Lower lobe of right lung (tissue), 2 donors: ENCODE data around the gene KRTAP2-2. TPM values are rescaled to one million over a fixed set of nuclear protein-coding genes. Genes with fewer than 3 reads are reported as not detected.
"Not testable (repeated sequence)": the region's sequence is repeated elsewhere in the genome, so short reads cannot be mapped to it uniquely, and the experiment has no call there.

Experiments used
- ATAC-seq, 2 donors: fragments of 200-7000 bp; cut with Tn5 transposase; one replicate each; pipeline ENCODE4 v1.9.1; 2020 to 2022; ENCODE audit warnings: mild to moderate bottlenecking in 2 of 2, moderate library complexity in 2 of 2
- DNase-seq: peaks from one replicate; pipeline ENCODE4 v3.0.0-alpha.2; 2020
- H3K27ac ChIP-seq: fragments of 200-600 bp; one replicate; pipeline ENCODE4 v1.8.0; 2022
- H3K27me3 ChIP-seq: fragments of 200-600 bp; one replicate; pipeline ENCODE4 v1.8.0; 2022; ENCODE audit warnings: low read depth
- H3K36me3 ChIP-seq: fragments of 200-600 bp; one replicate; pipeline ENCODE4 v1.8.0; 2022; ENCODE audit warnings: mild to moderate bottlenecking
- H3K4me1 ChIP-seq: fragments of 200-600 bp; one replicate; pipeline ENCODE4 v1.8.0; 2022
- H3K4me3 ChIP-seq: fragments of 200-600 bp; one replicate; pipeline ENCODE4 v1.8.0; 2022; ENCODE audit warnings: mild to moderate bottlenecking
- H3K9me3 ChIP-seq: fragments of 200-600 bp; one replicate; pipeline ENCODE4 v1.8.0; 2022
- intact Hi-C: fragments of 100-400 bp; cut with DNase I; formaldehyde crosslinking; loops from one replicate; pipeline ENCODE4 v1.11.0; 2022
- total RNA-seq: library from RNA; stranded (reverse); fragmentation: NEBNext Ultra II Directional; extraction: Animal tissue kit (Norgen Biotek cat#: 25700); gene quantifications from one replicate; pipeline ENCODE4 v1.2.1, GENCODE V29; 2021
- TF ChIP-seq, protein P1 (sequence below): fragments of 200-600 bp; IDR thresholded peaks from one replicate; pipeline ENCODE4 v1.8.0; 2022; ENCODE audit warnings: antibody characterized with exemption, mild to moderate bottlenecking
- donor health status: DM: no; HTN: yes; CAD: no; lungs with severe emphysema.

The KRTAP2-2 gene
- total RNA-seq, 1 donor from 2014 or later: not detected

DNA sequence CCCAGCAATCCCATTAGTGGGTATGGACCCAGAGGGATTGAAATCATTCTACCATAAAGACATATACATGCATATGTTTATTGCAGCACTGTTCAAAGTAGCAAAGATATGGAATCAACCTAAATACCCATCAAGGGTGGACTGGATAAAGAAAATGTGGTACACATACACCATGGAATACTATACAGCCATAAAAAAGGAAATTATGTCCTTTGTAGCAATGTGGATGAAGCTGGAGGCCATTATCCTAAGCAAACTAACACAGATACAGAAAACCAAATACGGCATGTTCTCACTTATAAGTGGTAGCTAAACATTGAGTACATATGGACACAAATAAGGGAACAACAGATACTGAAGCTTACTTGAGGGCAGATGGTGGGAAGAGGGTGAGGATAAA, 2.5 kb upstream of the KRTAP2-2 start:
- no peak overlapping the region for H3K27ac ChIP-seq
- intact Hi-C loops: no loop called here
- H3K4me3 ChIP-seq: no peak overlapping the region
- peaks cover 28% of the 10 kb centered on the region for H3K27me3 ChIP-seq
- no peaks in the 10 kb centered on the region for H3K36me3 ChIP-seq
- DNase-seq: no peak
- H3K9me3 ChIP-seq: no peaks in the 10 kb centered on the region
- no peaks in the 10 kb centered on the region for H3K4me1 ChIP-seq
- no peak for ATAC-seq
- TF ChIP-seq, protein P1, sequence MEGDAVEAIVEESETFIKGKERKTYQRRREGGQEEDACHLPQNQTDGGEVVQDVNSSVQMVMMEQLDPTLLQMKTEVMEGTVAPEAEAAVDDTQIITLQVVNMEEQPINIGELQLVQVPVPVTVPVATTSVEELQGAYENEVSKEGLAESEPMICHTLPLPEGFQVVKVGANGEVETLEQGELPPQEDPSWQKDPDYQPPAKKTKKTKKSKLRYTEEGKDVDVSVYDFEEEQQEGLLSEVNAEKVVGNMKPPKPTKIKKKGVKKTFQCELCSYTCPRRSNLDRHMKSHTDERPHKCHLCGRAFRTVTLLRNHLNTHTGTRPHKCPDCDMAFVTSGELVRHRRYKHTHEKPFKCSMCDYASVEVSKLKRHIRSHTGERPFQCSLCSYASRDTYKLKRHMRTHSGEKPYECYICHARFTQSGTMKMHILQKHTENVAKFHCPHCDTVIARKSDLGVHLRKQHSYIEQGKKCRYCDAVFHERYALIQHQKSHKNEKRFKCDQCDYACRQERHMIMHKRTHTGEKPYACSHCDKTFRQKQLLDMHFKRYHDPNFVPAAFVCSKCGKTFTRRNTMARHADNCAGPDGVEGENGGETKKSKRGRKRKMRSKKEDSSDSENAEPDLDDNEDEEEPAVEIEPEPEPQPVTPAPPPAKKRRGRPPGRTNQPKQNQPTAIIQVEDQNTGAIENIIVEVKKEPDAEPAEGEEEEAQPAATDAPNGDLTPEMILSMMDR: no peak

DNA sequence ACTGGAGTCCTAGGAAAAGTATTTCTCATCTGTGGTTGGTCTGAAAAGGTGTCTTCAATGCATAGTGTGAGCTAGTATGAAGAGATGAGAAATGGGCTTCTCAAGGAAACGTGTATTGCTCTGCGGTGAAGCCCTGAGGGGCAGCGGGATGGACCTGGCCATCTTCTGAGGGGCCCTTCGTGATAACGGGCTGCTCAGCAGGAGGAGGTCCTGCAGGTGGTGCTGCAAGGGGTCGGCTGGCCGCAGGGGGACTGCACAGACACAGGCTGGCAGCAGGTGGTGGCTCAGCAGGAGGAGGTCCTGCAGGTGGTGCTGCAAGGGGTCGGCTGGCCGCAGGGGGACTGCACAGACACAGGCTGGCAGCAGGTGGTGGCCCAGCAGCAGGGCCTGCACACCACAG, 474 bp downstream of the KRTAP2-2 start:
- DNase-seq, H3K4me3 ChIP-seq, H3K36me3 ChIP-seq, H3K27ac ChIP-seq, ATAC-seq, H3K9me3 ChIP-seq, H3K4me1 ChIP-seq, intact Hi-C loops: not testable (repeated sequence)
- peaks cover 12% of the 10 kb centered on the region for H3K27me3 ChIP-seq

DNA sequence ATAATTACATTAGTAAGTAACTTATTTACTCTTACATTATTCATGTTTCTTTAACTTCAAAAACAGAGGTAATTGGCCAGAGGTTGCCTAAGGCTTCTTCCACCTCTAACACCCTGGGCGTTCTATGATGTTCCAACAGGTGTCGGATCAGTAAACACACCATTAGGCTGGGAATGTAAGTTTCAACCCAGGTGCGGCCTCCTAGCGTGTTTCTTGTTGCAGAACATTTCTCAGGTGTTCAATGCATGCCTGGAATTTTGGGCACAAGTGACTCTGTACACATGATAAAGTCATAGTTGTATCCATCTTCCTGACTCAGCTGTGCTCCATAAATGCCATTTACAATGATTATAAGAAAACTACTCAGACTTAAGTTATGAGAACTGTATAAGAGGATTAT, 1.0 kb downstream of the KRTAP2-2 start:
- H3K27me3 ChIP-seq: peaks cover 7% of the 10 kb centered on the region
- H3K9me3 ChIP-seq: no peaks in the 10 kb centered on the region
- TF ChIP-seq, protein P1: no peak
- no peak overlapping the region for H3K27ac ChIP-seq
- intact Hi-C loops: no loop called here
- no peaks in the 10 kb centered on the region for H3K4me1 ChIP-seq
- H3K36me3 ChIP-seq: no peaks in the 10 kb centered on the region
- H3K4me3 ChIP-seq: no peak overlapping the region
- peak in 1 of 2 donors; percentile 23 for ATAC-seq
- no peak for DNase-seq

DNA sequence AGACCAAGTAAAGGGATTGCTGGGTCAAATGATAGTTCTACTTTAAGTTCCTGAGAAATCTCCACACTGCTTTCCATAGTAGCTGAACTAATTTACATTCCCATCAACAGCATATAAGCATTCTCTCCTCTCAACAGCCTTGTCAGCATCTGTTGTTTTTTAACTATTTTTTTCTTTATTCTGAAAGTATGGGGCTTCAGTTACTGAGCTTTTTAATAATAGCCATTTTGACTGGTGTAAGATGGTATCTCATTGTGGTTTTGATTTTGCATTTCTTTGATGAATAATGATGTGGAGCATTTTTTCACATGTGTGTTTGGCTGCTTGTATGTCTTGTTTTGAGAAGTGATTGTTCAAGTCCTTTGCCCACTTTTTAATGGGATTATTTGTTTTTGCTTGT, 2.5 kb downstream of the KRTAP2-2 start:
- DNase-seq: no peak
- intact Hi-C loops: no loop called here

DNA sequence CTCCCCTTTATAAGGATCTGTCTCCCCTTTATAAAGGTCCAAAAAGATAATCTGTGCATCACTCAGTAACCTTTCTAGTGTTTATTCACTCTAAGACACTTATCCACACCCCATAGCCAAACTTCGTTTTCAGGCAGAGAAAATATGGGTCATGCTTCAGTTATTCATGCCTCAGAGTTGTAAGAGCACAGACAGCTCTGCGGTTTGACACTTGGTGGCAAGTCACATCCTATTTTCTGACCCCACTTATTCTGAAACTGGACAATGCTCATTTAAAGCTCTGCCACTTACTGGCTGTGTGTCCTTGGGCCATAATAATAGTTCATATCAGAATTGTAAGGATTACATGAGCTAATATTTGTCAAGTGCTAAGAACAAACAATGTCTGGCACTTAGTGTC, 5.9 kb downstream of the KRTAP2-2 start:
- H3K36me3 ChIP-seq: no peaks in the 10 kb centered on the region
- no peak for ATAC-seq
- TF ChIP-seq, protein P1: no peak
- H3K27ac ChIP-seq: no peak overlapping the region
- no peak overlapping the region for H3K4me3 ChIP-seq
- peaks cover 19% of the 10 kb centered on the region for H3K27me3 ChIP-seq
- intact Hi-C loops: no loop called here
- DNase-seq: no peak
- no peaks in the 10 kb centered on the region for H3K4me1 ChIP-seq
- no peaks in the 10 kb centered on the region for H3K9me3 ChIP-seq

More for the DNA sequence above, 2.5 kb downstream of the KRTAP2-2 start:
- Histone ChIP-seq H3K4me3 (no peak overlapping the region), H3K36me3 (no peaks in the 10 kb centered on the region), H3K27me3 (peaks cover 13% of the 10 kb centered on the region), H3K27ac (no peak overlapping the region), H3K9me3 (no peaks in the 10 kb centered on the region), H3K4me1 (no peaks in the 10 kb centered on the region)
- TF ChIP-seq, protein P1: no peak
- ATAC-seq: no peak

DNA sequence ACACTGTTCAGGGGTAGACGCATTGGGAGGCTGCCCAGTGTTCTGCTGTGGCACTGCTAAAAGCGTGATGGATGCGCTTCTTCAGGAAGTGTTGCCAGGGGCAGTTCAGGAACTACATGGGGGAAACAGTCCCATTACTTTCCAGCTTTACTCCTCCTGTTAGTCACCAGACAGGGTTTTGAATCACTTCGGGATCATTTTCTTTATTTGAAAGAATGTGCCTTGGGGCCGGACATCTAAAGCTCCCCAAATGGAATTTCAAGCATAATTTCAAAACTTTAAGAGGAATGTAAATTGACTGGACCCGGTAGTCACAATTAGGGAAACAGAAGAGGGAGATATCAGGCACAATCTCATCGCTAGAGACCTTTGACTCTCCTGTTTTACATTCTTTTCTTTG, 6.6 kb downstream of the KRTAP2-2 start:
- DNase-seq (no peak), ATAC-seq (no peak)
- Histone ChIP-seq H3K9me3 (no peaks in the 10 kb centered on the region), H3K27me3 (peaks cover 19% of the 10 kb centered on the region), H3K4me1 (no peaks in the 10 kb centered on the region), H3K27ac (no peak overlapping the region), H3K4me3 (no peak overlapping the region), H3K36me3 (no peaks in the 10 kb centered on the region)
- TF ChIP-seq, protein P1: no peak
- intact Hi-C loops: no loop called here

DNA sequence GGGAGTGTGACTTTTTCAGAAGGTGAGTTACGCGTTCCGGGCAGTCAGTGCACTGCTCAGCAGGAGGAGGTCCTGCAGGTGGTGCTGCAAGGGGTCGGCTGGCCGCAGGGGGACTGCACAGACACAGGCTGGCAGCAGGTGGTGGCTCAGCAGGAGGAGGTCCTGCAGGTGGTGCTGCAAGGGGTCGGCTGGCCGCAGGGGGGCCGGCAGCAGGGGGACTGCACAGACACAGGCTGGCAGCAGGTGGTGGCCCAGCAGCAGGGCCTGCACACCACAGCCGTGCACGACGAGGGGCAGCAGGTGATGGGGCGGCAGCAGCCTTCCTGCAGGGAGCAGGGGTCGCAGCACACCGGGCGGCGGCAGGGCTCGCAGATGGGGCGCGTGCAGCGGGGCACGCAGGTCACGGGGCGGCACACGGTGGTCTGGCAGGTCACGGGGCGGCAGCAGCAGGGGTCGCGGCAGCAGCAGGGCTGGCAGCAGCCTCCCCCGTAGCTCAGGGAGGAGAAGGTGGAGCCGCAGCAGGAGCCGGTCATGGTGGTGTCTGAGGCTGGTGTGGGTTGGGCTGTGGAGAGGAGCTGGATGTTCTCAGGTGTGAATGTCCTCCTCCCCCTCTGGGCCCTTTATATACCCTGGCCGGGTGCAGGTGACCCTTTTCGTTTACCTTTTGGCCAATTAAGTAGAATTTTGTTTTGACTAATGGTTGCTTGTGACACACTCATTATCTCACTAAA, 8.1 kb downstream of the KRTAP2-2 start, which contains the start of gene KRTAP2-1:
TSS of gene KRTAP2-1 (minus strand) at position 582 of the 731 bp plus-strand sequence. CDS start at position 533, 49 bp downstream.
- ATAC-seq: peak; percentile 13 to 16
- H3K36me3 ChIP-seq, DNase-seq, H3K9me3 ChIP-seq, H3K4me3 ChIP-seq, intact Hi-C loops, H3K4me1 ChIP-seq, H3K27ac ChIP-seq: not testable (repeated sequence)
- H3K27me3 ChIP-seq: peaks cover 19% of the 10 kb centered on the region
